DOHH2 (cell line): ENCODE results near the gene FAM131C.
"Not testable (repeated sequence)": the region's sequence is repeated elsewhere in the genome, so short reads cannot be mapped to it uniquely, and the experiment has no call there.

Experiments used
- H3F3A ChIP-seq: fragments of 200-600 bp; sonication (generic), shearing (Covaris generic); 2 replicates; pipeline ENCODE4 v1.6.0; 2016; ENCODE audit warnings: antibody characterized with exemption, mild to moderate bottlenecking; ENCODE audit not compliant: control insufficient read depth, insufficient read depth
- H3K27ac ChIP-seq: fragments of 200-600 bp; sonication (generic); 2 replicates; pipeline ENCODE4 v1.5.1; 2014; ENCODE audit warnings: low read depth, mild to moderate bottlenecking, low read length, moderate library complexity
- H3K27me3 ChIP-seq: fragments of 200-600 bp; sonication (generic); 2 replicates; pipeline ENCODE4 v1.6.1; 2014; ENCODE audit warnings: mild to moderate bottlenecking, low read length, mixed read lengths; ENCODE audit not compliant: control insufficient read depth
- H3K36me3 ChIP-seq: fragments of 200-600 bp; sonication (generic); 2 replicates; pipeline ENCODE4 v1.6.1; 2014; ENCODE audit warnings: mild to moderate bottlenecking, low read length, moderate library complexity, mixed read lengths; ENCODE audit not compliant: control insufficient read depth
- H3K4me1 ChIP-seq: fragments of 200-600 bp; sonication (generic); 2 replicates; pipeline ENCODE4 v1.6.1; 2014; ENCODE audit warnings: mild to moderate bottlenecking, low read length, mixed read lengths; ENCODE audit not compliant: control insufficient read depth
- H3K4me2 ChIP-seq: fragments of 200-600 bp; sonication (generic); 2 replicates; pipeline ENCODE4 v1.6.0; 2014; ENCODE audit warnings: mild to moderate bottlenecking, low read length, moderate library complexity
- H3K4me3 ChIP-seq: fragments of 200-600 bp; sonication (generic); 2 replicates; pipeline ENCODE4 v1.5.1; 2014; ENCODE audit warnings: mild to moderate bottlenecking, low read length, mixed read lengths
- H3K79me2 ChIP-seq: fragments of 200-600 bp; sonication (generic); 2 replicates; pipeline ENCODE4 v1.6.1; 2014; ENCODE audit warnings: mild to moderate bottlenecking, low read length, mixed read lengths; ENCODE audit not compliant: control insufficient read depth
- H3K9me2 ChIP-seq: fragments of 200-600 bp; sonication (generic); replicated peaks from 2 replicates; pipeline ENCODE4 v1.6.1; 2014; ENCODE audit warnings: mild to moderate bottlenecking, low read length, mixed read lengths; ENCODE audit not compliant: control insufficient read depth
- H3K9me3 ChIP-seq: fragments of 200-600 bp; sonication (generic); 2 replicates; pipeline ENCODE4 v1.6.1; 2014; ENCODE audit warnings: antibody characterized with exemption, low read length, mixed read lengths; ENCODE audit not compliant: control insufficient read depth, insufficient read depth
- H4K20me1 ChIP-seq: fragments of 200-600 bp; sonication (generic); 2 replicates; pipeline ENCODE4 v1.6.0; 2014; ENCODE audit warnings: low read depth, mild to moderate bottlenecking, antibody characterized with exemption, low read length, moderate library complexity; ENCODE audit not compliant: control insufficient read depth, insufficient read depth
- EZH2phosphoT487 ChIP-seq: fragments of 200-600 bp; sonication (generic); IDR thresholded peaks from 2 replicates; pipeline ENCODE4 v1.6.1; 2017; ENCODE audit warnings: borderline replicate concordance, mild to moderate bottlenecking, antibody characterized with exemption, low read length, moderate library complexity, mixed read lengths
- TF ChIP-seq, protein P1 (sequence below): fragments of 200-600 bp; sonication (generic); IDR thresholded peaks from one replicate; pipeline ENCODE4 v1.5.1; 2014; ENCODE audit warnings: antibody characterized with exemption, mild to moderate bottlenecking, low read depth, low read length; ENCODE audit not compliant: poor library complexity, severe bottlenecking

The FAM131C gene

DNA sequence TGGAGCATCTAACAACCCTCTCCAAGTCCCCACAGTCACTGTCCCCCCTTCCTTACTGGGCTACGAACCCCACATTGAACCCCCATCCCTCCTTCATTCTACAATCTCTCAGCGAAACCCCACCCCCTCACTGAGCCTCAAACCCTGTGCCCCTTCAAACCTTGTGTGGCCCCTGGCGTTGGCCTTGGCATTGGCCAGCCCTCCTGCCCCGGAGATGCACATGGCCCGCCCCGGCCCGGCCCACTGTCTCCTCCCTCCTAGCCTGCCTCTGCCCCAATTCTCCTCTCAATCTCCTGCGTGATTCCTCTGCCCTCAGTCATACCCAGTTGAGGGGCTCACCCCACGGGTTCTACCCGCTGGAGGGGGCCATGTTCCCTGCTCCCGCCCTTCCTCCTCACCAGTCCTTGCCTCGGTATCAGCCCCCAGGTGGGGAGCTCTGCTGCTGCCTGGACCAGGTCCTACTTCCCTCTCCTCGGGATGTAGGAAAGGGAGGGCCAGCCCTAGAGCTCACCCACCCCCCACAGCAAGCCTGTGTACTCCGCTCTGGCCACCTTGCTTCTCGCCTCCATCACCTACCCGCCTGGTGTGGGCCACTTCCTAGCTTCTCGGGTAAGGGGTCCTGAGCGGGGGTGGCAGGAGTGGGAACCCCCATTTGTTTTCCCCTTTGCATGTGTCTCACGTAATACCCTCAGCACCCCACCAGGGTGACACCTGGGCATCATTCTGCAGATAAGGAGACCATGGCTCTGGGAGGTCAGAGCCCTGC is 45.0 kb downstream of the FAM131C start:
- Histone ChIP-seq H3K4me3 (no peak overlapping the region), H3F3A (no peaks in the 10 kb centered on the region), H3K9me2 (no peaks in the 10 kb centered on the region), H3K79me2 (no peaks in the 10 kb centered on the region), H3K27me3 (no peaks in the 10 kb centered on the region; the same call in 1 of the 2 replicates), H4K20me1 (no peaks in the 10 kb centered on the region), H3K9me3 (no peaks in the 10 kb centered on the region), H3K36me3 (no peaks in the 10 kb centered on the region), H3K27ac (no peak overlapping the region), H3K4me2 (no peak overlapping the region), H3K4me1 (no peaks in the 10 kb centered on the region)
- TF ChIP-seq EZH2phosphoT487 = no peak
- TF ChIP-seq, protein P1, sequence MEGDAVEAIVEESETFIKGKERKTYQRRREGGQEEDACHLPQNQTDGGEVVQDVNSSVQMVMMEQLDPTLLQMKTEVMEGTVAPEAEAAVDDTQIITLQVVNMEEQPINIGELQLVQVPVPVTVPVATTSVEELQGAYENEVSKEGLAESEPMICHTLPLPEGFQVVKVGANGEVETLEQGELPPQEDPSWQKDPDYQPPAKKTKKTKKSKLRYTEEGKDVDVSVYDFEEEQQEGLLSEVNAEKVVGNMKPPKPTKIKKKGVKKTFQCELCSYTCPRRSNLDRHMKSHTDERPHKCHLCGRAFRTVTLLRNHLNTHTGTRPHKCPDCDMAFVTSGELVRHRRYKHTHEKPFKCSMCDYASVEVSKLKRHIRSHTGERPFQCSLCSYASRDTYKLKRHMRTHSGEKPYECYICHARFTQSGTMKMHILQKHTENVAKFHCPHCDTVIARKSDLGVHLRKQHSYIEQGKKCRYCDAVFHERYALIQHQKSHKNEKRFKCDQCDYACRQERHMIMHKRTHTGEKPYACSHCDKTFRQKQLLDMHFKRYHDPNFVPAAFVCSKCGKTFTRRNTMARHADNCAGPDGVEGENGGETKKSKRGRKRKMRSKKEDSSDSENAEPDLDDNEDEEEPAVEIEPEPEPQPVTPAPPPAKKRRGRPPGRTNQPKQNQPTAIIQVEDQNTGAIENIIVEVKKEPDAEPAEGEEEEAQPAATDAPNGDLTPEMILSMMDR = no peak

DNA sequence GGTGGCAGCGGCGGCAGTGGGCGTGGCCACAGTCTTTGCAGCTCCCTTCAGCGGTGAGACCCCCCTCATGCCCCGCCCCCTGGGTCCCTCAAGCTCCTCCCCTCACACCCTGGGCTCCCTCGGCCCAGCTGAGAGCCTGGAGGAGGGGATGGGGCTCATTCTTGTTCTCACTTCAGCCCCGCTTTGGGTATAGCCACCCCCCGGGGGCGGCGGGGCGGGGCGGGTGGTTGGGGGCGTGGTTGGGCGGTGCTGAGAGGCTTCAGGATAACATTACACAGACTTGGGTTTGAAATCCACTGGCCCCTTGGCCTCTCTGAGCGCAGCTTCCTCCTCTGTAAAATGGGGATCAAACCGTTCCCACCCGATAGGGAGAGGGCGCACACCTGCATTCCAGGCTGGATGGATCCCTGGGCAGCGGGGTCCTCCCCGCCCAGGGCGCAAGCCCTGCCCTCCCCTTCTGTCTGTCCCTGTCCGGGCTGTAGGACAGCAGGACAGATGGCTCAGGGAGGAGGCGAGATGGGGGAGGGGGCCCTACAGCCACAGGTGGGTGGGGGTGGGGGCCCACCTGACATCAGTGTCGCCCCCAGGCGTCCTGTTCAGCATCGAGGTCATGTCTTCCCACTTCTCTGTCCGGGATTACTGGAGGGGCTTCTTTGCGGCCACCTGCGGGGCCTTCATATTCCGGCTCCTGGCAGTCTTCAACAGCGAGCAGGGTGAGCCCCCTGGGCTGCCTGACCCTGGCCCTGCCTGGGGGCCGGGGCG is 46.5 kb downstream of the FAM131C start:
- no peak overlapping the region for H3K4me3 ChIP-seq
- H3K4me1 ChIP-seq = no peaks in the 10 kb centered on the region
- H3K9me3 ChIP-seq = no peaks in the 10 kb centered on the region
- H3F3A ChIP-seq = no peaks in the 10 kb centered on the region
- H3K4me2 ChIP-seq = no peak overlapping the region
- no peaks in the 10 kb centered on the region for H3K9me2 ChIP-seq
- peaks cover 8% of the 10 kb centered on the region for H3K27me3 ChIP-seq
- H3K27ac ChIP-seq = no peak overlapping the region
- no peaks in the 10 kb centered on the region for H4K20me1 ChIP-seq
- H3K36me3 ChIP-seq = no peaks in the 10 kb centered on the region
- TF ChIP-seq, protein P1 = no peak
- H3K79me2 ChIP-seq = no peaks in the 10 kb centered on the region

DNA sequence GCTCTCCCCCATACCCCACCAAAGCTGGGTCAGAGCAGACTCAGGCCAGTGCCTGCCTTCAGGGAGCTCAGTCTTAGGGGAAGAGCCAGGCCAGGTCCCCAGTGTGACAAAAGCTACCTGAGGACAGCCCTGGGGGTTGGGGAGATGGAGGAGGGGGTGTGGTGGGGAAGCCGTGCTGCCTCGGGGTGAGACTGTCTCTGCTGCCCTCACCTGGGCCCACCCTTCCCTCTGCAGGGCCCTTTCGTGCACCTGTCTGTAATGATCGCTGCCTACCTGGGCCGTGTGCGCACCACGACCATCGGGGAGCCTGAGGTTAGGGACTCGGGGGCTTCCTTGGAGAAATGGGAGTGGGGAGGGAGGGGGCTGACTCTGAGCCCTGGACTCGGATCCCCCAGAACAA is 47.1 kb downstream of the FAM131C start:
- H3K4me3 ChIP-seq, H3K36me3 ChIP-seq, H4K20me1 ChIP-seq, H3K79me2 ChIP-seq, H3K4me2 ChIP-seq, H3K9me2 ChIP-seq, H3F3A ChIP-seq, H3K4me1 ChIP-seq, H3K27ac ChIP-seq, H3K9me3 ChIP-seq: not testable (repeated sequence)
- peaks cover 14% of the 10 kb centered on the region for H3K27me3 ChIP-seq

DNA sequence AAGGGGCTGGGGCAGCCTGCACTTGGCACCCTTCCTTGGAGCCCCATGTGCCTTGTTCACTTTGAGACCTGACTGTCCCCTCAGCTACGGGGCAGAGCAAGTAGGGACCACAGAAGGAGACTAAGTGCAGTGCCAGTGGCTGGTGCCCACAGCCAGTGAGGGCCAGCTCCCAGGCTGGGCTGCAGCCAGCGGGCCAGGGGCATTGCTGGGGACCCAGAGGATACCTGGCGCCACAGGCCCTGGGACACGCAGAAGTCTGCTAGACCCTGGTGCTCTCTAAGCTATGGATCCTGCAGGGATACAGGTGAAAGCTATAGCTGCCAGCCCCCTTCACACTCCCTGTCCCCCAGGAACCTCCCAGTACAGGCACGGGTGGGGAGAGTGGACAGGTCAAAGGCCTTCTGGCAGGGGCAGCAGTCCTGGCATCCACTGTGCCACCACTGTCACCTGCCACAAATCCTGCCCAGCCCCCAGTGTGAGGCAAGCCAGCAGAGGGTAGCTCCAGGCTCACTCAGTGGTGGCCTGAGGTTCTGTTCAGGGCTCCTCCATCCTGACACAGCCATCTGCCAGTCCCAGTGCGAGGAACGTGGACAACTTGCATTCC is 50.3 kb downstream of the FAM131C start:
- Histone ChIP-seq H3K9me3 (no peaks in the 10 kb centered on the region), H3K79me2 (no peaks in the 10 kb centered on the region), H3K4me1 (no peaks in the 10 kb centered on the region), H3K9me2 (no peaks in the 10 kb centered on the region), H3F3A (no peaks in the 10 kb centered on the region), H3K27ac (no peak overlapping the region), H3K4me3 (no peak overlapping the region), H3K4me2 (no peak overlapping the region), H3K27me3 (peaks cover 19% of the 10 kb centered on the region), H3K36me3 (no peaks in the 10 kb centered on the region), H4K20me1 (no peaks in the 10 kb centered on the region)
- TF ChIP-seq, protein P1 = no peak
- no peak for TF ChIP-seq EZH2phosphoT487
